GM21423 (cell line): ENCODE data around the gene IRF2BP2.

Experiments
- ATAC-seq: cut with Tn5 transposase; IDR thresholded peaks from one replicate; pipeline ENCODE4 v1.9.1; 2021; ENCODE audit warnings: mild to moderate bottlenecking, moderate library complexity; ENCODE audit not compliant: unreplicated experiment

The IRF2BP2 gene

DNA sequence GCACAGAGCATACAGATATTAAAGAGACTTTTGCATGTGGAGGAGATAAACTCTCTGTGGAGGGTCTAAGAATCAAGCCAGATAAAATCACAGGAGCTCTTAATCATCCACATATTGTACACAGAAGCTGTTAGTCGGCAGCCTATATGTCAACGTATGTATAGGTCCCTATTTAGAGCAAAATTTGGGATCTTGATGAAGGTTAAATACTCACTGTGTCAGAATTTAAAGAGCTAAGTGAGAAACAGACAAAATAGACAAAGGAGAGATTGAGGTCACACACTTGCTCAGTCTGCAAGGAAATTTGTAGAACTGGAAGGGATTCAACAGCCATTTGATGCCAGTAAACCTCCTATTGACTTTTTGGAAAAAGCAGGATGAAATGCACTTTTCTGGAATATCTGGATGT is 4.1 kb upstream of the IRF2BP2 start:
- no peak for ATAC-seq

DNA sequence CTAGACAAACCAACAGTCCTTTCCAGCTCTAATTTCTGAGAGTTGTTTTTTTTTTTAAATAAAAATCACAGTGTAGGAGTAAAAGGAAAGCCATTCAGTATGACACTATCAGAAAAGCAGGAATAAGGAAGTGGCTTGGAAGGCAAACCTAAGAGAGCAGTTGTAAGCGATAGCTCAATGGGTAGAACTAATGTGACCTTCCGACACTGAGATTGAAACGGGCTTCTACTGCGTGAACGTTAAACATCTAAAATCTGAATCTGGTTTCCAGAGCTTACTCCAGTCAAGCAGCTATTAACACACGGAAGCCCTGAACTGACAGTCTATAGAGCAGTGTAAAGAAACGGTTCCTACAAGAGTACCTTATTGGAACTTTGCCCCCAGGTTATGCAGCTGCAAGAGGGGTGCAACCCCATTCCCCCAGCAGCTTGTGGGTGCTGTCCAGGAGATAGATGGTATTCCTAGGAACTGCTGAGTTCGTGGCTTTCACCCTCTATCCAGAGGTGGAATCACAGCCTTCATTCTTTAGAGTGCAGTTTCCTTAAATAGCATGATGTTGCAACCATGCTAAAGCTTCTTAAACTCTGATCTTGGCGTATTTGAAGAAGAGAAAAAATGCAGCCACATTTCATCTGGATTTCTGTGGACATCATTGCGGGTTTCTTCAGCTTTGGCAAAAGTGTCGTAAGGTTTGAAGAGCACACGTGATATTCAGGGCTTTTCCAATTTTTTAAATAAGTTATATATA is 3.3 kb upstream of the IRF2BP2 start:
- ATAC-seq, result no peak

DNA sequence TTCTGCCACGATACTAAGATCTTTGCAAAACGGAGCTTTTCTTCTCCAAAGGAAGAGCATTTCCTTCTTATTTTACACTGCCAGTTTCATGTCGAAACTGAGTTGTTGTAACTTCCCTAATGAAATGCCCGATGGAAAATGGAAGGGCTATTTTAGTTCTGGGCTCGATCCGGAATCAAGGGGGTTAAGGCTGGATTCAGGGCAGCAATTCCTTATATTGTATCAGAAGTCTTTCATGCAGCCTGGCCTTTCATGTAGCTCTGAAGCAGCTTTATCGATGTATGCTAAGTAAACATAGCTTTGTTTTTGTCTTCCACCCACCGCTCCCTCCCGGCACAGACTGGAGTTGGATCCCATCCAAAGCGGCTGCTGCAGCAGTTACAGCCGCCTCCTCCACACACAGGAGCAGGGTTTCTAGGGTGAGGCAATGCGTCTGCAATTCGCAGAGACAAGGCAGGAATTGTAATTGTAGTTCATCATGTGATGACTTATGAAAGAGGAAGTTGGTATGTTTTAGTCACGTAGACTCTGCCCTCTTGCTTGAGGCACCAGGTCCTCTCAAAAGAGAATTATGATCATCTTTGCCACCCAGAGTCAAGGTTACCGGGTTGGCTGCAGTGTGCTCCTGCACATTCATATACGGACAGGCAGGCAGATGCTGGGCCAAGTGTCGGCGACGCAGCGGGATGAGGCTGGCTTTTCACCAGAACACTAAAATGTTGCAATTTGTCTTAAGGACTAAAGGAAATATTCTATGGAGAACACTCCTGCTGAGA is 2.6 kb upstream of the IRF2BP2 start:
- ATAC-seq, result peak; percentile 28

DNA sequence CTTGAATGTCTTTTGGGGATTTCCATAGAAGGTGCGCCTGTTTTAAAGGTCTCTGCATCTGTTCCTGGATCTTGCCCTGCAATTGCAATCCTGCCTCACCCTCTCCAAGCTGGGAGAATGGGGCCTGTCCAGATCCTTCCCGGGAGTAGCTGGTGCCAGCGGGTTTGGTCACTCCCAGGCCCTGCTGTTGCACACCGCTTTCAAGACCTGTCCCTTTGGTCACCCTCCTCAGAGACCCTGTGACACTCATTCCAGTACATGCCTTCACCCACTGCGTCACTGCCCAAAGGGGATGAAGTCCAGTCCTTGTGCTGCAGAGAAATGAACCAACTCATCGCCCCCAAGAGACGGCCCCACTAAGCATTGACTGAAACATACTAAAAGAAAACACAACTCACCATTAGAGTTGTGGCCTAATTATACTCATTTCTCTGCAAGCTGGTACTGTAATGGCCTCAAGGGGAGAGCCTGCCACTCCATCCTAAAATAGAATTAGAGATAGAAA is 1.9 kb upstream of the IRF2BP2 start:
- no peak for ATAC-seq

DNA sequence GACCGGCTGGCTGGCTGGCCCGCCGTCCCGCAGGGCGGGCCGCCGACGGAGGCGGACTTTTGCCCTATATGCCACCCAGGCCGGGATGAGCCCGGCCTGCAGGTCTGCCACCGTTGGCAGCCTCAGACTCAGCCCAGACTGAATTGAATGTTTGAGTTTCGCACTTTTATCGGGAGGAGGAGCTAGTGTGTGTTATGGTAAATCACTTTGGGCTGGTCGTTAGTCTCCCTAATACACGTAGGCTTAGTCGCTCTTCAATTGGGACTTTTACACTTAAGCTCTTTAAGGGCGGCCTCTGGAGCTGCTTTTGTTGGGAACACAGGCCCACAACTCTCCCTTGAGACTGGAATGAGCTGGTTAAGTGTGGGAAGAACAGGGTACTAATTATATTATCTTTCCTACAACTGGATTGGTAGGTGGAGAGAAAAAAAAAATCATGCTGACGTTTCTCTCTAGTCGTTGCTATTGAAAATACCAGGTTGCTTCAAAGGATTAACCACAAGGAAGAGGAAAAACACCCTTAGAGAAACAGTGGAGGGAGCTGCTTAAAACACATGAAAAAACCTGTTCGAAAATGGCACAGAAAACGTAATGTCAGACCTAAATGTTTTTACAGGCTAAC is 1.4 kb upstream of the IRF2BP2 start:
- peak; percentile 15 for ATAC-seq

DNA sequence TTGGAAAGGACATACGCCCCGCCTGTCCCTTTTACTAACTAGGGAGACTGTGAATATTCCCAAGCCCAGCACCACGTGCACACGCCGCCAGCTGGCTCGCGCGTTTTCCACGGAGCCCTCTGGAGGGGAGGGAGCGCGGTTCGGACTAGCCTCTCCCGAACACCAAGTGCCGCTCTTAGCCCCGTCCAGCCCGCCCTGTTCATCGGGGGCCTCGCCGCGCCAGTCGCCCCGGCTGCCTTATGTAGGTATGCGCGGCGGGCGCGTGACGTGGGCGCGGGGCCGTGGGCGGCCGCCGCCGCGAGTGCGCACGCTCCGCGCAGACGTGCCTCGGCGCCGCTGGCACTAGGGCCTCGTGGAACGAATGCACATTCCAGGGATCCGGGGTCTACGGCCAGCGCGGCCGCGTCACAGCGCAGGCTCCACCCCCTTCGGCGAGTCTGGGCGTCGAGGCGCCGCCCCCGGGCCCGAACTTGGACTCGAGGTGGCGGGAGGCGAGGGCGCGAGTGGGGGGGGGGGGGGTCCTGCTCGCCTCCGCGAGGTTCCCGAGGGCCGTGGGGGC is 767 bp upstream of the IRF2BP2 start:
- ATAC-seq, result peak; percentile 36

DNA sequence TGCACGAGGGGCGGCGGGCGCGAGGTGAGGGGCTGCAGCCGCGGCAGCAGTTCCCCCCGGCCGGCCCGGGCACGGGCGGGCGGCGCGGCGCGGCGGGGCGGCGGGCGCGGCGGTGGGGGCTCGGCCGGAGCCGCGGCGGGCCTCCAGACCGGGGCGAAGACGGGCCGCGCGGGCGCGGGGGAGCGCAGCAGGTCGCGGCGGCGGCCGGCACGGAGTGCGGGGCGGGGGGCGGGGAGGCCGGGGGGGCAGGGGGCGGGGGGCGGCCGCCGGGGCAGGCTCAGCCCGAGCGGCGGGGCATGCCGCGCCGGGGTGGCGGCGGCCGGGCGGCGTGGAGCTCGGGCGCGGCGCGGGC is 311 bp downstream of the IRF2BP2 start:
- no peak for ATAC-seq

DNA sequence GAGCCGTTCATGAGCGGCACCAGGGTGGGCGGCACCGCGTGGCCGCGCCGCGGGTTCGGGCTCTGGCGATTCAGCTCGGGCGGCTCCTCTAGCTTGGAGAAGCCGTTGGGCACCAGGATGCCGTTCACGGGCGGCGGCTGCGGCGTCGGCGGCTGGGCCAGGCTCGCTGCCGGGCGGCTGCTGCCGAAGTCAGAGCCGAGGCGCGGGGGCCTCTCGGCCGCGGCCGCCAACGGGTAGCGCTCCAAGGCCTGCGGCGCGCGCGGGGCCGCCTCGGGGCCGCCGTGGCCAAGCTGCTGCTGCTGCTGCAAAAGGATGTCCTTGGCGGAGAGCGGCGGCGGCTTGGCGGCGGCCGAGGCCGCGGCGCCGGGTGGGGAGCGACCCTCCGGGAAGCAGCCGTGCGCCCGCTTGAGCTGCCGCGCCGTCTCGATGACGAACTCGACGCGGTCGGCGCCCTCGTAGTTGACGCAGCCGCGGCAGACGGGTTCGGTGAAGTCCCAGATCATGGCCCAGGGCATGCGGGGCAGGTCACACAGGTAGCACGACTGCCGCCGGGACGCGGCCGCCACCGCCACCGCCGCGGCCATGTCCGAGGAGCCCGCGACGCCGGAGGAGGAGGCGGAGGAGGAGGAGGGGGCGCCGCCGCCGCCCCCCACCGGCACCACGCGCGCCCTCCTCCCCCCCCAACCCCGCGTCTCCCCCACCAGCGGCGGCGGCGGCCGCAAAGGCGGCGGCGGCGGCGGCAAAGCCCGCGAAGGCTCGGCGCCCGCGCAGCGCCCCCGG is 877 bp downstream of the IRF2BP2 start:
- no peak for ATAC-seq

DNA sequence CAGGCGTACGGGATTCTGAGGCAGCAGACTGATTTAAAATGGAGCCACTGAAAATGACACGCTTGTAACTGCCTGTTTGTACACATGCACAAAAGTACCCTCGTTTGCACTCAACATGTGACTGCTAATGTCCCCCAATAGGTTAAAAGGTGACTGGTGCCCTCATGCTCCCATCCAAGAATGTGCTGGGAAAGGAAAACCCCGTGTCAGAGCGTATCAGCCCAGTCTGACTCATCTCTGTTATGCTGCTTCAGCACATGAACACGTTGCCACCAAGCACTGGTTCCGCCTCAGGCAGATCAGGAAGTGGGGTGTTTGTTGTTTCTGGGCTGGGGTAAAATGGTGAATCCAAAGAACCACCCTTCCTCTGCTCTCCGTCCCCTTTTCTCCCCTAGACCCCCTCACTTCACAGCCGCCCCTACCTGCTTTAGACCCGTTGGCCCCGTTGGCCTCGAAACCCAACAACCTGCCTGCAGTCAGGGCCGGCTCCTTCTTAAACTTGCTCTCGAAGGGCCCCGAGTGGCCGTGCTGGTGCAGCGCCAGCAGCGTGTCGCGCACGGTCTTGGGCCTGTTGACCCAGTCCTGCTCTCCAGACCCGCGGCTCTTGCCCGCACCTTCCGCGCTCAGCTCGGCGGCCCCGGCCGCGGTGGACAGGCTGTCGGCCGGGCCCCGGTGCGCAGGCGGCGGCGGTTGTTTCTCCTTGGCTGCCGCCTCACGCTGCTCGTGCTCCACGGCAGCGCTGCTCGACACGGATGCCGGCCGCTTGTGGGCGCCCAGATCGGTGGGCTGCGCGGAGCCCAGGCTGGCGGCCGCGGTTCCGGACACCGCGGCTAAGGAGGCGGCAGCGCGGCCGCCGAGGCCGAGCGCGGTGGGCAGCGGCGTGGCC is 1.7 kb downstream of the IRF2BP2 start:
- peak; percentile 20 for ATAC-seq

DNA sequence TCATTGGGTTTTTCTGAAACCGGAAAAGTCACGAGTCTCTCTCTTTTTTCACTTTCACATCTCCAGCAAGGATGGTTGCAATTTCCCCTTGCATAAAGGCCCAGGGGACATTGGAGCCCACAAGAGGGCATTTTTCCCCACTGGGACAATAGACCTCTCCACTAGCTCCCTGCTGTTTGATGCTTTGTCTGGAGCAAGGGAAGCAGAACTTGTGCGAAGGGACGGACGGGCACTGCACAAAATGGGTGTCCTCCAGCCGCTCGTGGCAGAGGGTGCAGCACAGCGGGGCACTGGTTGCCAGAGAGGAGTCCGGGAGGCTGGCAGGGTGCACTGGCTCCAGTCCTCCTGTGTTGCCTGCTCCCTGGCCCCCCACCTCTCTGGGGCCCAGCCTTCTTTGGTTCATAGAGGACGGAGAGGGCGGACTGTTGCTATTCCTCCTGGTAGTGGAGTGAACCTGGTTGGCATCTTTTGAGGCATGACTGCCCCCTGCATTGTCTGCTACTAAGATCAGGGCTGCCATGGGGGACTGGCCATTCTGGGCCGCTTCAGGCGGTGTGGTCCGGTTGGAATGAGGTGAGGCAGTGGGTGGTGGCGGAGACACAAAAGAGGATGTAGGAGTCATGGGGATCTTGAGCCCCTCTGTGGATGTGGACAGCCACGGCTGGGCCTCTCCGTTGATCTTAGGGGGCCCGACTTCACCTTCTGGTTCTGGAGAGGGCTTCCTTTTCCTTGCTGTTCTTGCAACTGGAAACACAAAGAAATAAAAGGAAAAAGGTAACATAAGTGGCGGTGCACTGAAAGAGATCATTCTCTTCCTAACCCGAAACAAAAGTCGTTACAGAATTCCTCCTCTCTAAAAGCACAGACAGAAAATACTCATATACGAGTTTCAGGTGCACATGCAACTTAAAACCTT is 2.6 kb downstream of the IRF2BP2 start:
- no peak for ATAC-seq

DNA sequence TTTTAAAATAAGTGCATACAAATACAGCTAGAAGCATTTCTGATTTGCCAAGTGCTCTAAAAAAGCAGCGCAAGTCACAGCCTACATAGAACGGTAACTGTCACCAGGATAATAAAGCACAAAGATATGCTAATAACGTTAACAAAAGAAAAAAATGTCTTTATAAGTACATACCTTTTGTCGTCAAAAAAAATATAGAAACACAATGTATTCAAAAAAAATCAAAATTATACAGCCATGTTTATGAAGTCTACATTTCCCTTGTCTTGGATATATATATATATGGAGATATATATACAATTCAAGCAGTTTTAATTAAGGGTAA is 3.2 kb downstream of the IRF2BP2 start:
- no peak for ATAC-seq

DNA sequence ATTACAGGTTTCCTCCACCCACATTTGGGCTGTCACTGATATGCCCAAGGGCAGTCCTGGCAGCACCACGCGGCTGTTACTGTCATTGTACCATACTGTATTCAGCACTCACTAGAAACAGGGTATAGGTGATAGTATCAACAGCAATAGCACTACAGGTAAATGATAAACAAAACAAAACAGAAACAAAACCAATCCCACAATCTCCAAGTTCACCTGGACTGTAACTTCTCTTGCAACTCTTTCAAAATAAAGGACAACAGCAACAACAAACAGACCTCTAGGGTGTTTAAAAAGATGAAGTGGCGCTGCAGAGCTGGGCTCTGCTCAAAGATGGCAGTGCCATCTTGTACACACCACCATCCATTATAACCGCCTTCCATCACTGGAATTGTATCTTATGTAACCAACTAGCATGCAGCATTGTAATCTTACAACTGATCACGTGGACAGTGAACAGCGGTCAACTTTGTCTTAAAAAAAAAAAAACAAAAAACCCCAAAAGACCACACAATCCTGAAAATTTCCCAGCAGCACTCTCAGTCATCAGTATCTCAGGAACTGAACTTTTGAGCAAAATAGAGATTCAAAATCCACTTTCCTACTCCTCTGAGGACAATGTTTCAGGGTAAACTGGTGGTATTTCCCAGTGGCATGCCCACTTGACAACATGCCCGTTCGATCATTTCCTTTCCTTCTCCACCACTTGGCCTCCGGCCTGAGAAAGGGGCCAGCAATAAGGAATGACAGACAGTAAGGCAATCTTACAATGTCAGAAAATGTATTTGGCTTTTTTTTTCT is 3.8 kb downstream of the IRF2BP2 start:
- ATAC-seq, result no peak

DNA sequence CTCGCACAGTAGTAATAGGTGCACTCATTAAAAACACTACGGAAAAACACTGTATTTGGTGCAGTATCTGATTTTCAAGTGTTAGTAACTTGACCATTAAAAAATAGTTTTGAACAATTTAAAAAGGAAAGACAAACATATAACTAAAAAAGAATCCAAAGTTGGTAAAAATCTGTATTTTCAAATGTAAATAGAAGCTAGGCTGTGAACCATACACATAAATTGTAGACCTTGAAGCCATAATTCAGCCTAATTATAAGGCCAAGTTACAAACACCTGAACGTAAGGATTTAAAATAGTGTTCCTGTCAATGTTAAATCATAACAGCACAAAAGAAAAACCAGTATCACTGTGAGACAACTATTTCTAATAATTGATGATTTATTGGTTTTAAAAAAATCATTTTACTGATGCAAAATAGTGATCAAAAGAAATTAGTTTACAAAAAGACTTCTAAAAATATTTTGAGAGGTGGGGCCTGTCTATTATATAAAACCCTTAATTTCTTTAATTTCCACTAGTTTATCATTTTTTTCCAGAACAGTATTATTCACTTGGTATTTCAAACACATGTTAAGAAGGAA is 4.5 kb downstream of the IRF2BP2 start:
- ATAC-seq, result no peak

DNA sequence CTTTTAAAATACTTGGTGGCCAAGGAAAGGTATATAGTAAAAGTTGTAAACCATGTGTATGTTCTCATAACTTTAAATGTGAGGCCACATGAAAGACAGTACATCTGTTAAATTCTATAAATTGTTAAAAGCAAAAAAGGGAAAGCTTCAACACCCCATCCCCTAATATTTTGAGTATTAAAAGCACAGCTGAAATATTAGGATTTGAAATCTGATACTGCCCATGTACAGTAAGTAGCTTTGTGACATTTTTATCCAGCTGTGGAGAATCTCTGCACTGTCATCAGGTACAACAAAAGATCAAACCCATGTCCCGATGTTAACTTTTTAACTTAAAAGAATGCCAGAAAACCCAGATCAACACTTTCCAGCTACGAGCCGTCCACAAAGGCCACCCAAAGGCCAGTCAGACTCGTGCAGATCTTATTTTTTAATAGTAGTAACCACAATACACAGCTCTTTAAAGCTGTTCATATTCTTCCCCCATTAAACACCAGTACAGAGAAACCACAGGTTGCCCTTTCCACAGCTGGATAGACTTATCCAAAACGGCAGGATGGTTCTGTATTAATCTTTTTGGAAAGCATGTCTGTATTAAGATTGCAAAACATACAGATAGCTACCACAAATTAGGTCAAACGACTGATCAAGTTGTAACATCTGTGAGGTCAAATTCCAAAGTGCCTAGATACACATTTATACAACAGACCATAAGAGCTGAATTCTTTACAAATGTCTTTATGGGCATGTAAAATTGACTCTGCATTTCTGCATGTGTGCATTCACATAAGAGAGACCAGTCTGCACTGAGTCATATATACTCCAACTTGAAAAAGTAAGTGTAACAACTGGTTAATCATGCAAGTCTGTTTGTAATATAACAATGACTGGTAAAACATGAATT is 5.2 kb downstream of the IRF2BP2 start:
- no peak for ATAC-seq

DNA sequence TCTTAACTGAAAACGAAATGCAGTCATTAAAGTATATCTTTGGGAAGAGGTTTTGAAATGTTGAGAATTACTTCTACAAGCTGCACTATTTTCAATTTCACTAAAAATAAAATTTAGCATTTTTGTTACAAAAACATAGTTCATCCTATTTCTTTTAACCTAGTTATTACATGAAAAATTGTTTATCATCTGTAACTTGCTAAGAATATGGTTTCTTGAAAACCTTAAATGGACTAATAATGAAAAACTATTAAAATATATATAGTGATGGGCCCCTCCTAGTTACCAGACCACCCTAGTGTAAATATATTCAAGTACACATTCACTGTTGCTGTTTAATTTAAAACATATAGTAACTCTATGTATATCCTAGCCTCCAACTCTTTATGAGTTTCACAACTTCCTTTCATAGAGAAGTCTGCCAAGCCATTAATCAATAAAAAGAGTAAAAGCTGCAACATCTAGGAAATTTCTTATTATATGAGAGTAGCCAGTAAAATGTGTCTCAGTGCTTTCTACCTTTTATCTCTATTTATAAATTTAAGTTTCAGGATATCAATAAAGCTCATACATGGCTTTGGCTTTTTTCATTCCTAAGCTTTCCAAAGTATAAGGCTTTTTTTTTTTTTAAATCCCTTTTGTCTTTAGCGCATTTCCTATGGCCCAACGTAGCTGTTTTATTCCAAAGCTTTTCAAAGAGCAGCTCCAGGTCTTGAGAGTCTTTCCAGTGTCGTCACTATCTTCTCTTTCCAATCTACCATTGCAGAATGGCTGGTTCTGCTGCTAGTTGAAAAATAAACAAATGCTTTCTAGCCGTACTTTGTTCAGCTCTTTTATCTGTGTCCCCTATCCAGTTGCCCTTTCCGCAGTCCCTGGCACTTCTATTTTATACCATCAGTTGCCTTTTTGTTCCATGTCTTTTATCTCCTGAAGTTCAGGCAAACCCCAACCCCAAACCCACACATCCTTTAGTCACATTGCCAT is 6.5 kb downstream of the IRF2BP2 start:
- no peak for ATAC-seq
